BE2C (cell line): Measurements from ENCODE around the gene TENM4.

ENCODE experiments used
- DNase-seq: peaks from one replicate; pipeline ENCODE4 v3.0.0-alpha.2; 2020
- H3K27me3 ChIP-seq: fragments of 250-450 bp; sonication (Bioruptor Pico); 2 replicates; pipeline ENCODE4 v1.5.1; 2020; ENCODE audit warnings: mild to moderate bottlenecking
- H3K36me3 ChIP-seq: fragments of 250-450 bp; sonication (Bioruptor Pico); 2 replicates; pipeline ENCODE4 v1.5.1; 2020; ENCODE audit warnings: mild to moderate bottlenecking
- H3K4me1 ChIP-seq: fragments of 250-450 bp; sonication (Bioruptor Pico); 2 replicates; pipeline ENCODE4 v1.5.1; 2020
- H3K4me3 ChIP-seq: 2 replicates; pipeline ENCODE4 v1.5.1; 2011; ENCODE audit warnings: low read depth, low read length
- H3K9me3 ChIP-seq: fragments of 250-450 bp; sonication (Bioruptor Pico); 2 replicates; pipeline ENCODE4 v1.5.1; 2020
- TF ChIP-seq, protein P1 (sequence below): IDR thresholded peaks from 2 replicates; pipeline ENCODE4 v1.5.1; 2012; ENCODE audit warnings: mild to moderate bottlenecking, low read depth, low read length

TENM4 gene

DNA sequence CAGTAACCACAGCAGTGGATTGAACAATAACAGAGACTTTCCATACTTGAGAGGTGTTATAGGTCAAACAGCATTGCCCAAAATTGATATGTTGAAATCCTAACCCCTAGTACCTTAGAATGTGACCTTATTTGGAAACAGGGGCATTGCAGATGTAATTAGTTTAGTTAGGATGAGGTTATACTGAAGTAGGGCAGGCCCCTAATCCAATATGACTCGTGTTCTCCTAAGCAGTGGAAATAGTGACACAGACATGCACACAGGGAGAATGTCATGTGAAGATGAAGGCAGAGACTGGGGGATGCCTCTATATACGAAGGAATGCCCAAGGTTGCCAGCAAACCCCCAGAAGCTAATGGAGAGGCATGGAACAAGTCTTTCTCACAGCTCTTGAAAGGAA lies 270.5 kb downstream of the TENM4 start:
- DNase-seq = no peak
- TF ChIP-seq, protein P1, sequence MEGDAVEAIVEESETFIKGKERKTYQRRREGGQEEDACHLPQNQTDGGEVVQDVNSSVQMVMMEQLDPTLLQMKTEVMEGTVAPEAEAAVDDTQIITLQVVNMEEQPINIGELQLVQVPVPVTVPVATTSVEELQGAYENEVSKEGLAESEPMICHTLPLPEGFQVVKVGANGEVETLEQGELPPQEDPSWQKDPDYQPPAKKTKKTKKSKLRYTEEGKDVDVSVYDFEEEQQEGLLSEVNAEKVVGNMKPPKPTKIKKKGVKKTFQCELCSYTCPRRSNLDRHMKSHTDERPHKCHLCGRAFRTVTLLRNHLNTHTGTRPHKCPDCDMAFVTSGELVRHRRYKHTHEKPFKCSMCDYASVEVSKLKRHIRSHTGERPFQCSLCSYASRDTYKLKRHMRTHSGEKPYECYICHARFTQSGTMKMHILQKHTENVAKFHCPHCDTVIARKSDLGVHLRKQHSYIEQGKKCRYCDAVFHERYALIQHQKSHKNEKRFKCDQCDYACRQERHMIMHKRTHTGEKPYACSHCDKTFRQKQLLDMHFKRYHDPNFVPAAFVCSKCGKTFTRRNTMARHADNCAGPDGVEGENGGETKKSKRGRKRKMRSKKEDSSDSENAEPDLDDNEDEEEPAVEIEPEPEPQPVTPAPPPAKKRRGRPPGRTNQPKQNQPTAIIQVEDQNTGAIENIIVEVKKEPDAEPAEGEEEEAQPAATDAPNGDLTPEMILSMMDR = no peak

DNA sequence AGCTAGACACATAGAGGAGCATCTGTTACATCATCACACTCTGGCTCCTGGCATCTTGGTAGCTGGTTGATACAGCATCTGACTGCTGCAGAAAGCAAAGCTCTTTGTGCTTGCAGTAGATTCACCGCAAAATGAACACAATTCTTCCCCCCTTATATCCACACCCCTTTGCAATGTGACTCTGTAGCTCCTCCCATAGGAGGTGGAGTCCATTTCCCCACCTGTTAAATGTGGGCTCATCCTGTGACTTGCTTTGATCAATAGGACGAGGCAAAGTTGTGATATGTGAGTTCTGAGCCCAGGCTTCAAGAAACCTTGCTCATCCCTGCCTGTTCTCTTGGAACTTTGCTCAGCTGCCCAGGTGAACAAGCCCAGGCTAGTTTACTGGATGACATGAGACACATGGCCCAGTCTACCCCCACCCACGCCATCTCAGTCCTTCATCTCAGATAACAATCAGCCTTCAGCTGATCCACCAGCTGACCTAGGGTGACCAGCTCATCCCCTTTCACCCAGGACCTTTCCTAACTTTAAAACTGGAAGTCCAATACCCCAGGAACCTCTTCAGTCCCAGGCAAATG lies 272.2 kb downstream of the TENM4 start:
- no peaks in the 10 kb centered on the region for H3K27me3 ChIP-seq
- H3K4me3 ChIP-seq = no peak overlapping the region
- TF ChIP-seq, protein P1 = no peak
- no peaks in the 10 kb centered on the region for H3K9me3 ChIP-seq
- no peaks in the 10 kb centered on the region for H3K36me3 ChIP-seq
- no peaks in the 10 kb centered on the region for H3K4me1 ChIP-seq
- DNase-seq = no peak

More for the DNA sequence above, 270.5 kb downstream of the TENM4 start:
- H3K4me1 ChIP-seq = no peaks in the 10 kb centered on the region
- H3K36me3 ChIP-seq = no peaks in the 10 kb centered on the region
- no peaks in the 10 kb centered on the region for H3K9me3 ChIP-seq
- no peak overlapping the region for H3K4me3 ChIP-seq
- H3K27me3 ChIP-seq = no peaks in the 10 kb centered on the region

DNA sequence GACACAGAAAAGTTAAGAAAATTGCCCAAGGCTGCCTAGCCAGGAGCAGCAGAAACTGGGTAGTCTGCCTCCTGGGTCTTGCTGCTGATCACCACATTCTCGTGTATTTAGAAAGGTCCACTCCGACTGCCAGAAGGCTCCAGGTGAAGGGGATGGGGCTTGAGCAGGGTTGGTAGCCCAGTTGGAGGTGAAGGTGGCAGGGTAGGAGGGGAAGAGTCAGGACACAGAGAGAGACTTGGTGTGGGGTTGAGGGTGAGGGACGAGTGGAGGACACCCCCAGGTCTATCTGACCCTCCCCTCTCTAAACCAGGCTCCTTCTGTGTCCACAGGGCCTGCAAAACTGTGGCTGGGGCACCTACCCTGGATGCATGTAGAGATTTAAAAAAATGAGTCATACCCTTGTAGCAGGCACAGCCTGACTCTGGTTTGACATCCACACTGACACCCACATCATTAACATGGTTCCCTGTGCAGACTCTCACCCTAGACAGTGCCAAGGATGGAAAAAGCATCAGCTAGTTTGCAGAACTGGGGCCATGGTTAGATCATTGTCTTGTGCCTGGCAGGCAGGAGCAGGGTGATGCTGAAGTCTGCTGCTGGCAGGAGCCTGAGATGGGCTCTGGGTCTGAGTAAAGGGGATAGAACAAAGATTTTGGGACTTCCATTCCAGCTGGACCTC lies 273.2 kb downstream of the TENM4 start:
- no peaks in the 10 kb centered on the region for H3K9me3 ChIP-seq
- H3K36me3 ChIP-seq = no peaks in the 10 kb centered on the region
- DNase-seq = no peak
- TF ChIP-seq, protein P1 = no peak
- no peaks in the 10 kb centered on the region for H3K4me1 ChIP-seq
- H3K4me3 ChIP-seq = no peak overlapping the region
- H3K27me3 ChIP-seq = no peaks in the 10 kb centered on the region

DNA sequence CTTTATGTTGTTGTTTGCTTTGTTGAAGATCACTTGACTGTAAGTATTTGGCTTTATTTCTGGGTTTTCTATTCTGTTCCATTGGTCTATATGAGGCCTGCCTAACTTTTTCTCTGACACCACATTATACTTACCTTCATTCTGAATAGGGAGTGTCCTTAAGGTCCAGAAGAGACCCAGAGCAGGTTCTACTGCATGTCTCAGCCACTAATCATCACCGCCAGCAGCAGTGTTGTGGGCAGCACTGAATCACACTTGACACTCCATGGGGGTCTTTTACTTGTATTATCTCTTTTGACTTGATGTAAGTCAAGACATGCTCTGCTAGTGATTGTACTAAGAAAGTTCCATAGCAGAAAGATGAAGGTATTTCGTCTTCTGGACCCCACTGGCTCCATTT lies 274.9 kb downstream of the TENM4 start:
- Histone ChIP-seq H3K9me3 (no peaks in the 10 kb centered on the region), H3K27me3 (no peaks in the 10 kb centered on the region), H3K36me3 (no peaks in the 10 kb centered on the region), H3K4me3 (no peak overlapping the region), H3K4me1 (no peaks in the 10 kb centered on the region)
- DNase-seq = no peak
- TF ChIP-seq, protein P1 = no peak

DNA sequence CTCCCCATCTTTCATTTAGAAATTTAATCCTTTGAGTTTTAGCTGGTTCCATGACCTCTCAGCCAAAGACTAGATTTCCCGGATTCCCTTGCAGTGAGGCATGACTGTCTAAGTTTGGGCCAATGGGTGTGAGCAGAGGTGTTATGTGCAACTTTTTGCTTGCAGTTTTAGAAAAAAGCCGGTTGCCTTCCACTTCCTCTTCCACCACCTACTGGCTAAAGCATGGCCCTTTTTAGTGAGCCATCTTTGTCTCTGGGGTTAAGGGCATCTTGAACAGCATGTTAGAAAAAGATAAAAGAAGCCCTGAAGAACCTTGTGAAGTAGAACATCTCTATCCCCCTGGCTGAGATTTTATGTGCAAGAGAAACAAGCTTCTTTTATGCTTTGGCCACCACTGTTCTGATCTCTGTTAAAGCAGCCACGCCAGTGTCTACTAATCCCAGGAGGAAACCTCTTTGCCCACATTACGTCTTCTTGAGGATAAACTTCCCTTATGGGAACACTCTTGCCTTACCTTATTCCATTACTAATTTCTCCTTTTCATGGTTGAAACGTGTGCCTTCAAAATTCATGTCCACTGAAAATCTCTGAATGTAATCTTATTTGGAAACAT lies 279.9 kb downstream of the TENM4 start:
- TF ChIP-seq, protein P1 = no peak
- no peaks in the 10 kb centered on the region for H3K9me3 ChIP-seq
- H3K36me3 ChIP-seq = no peaks in the 10 kb centered on the region
- H3K27me3 ChIP-seq = no peaks in the 10 kb centered on the region
- H3K4me3 ChIP-seq = no peak overlapping the region
- no peaks in the 10 kb centered on the region for H3K4me1 ChIP-seq
- DNase-seq = no peak
